Effector memory CD4-positive, alpha-beta T cell (primary cell): ENCODE results near the gene VPS37C.
"Not testable (repeated sequence)": the region's sequence is repeated elsewhere in the genome, so short reads cannot be mapped to it uniquely, and the experiment has no call there.

Experiments
- DNase-seq, 3 donors: peaks; one replicate each; pipeline ENCODE4 v3.0.0-alpha.2; 2020
- H3K27ac ChIP-seq: 2 replicates; pipeline ENCODE4 v1.7.0; 2013; ENCODE audit warnings: mild to moderate bottlenecking, low read length, moderate library complexity; ENCODE audit not compliant: insufficient read depth, poor library complexity, severe bottlenecking
- H3K27me3 ChIP-seq: replicated peaks from 2 replicates; pipeline ENCODE4 v1.7.0; 2013; ENCODE audit warnings: mild to moderate bottlenecking, low read length; ENCODE audit not compliant: insufficient read depth, control insufficient read depth, poor library complexity, severe bottlenecking
- H3K36me3 ChIP-seq: 2 replicates; pipeline ENCODE4 v1.7.0; 2013; ENCODE audit warnings: mild to moderate bottlenecking, low read length, moderate library complexity; ENCODE audit not compliant: control insufficient read depth, insufficient read depth
- H3K4me1 ChIP-seq: 2 replicates; pipeline ENCODE4 v1.7.0; 2013; ENCODE audit warnings: low read length, mild to moderate bottlenecking; ENCODE audit not compliant: control insufficient read depth, insufficient read depth, poor library complexity, severe bottlenecking
- H3K4me3 ChIP-seq: 2 replicates; pipeline ENCODE4 v1.7.0; 2013; ENCODE audit warnings: low read length, low read depth, mild to moderate bottlenecking; ENCODE audit not compliant: insufficient read depth, poor library complexity, severe bottlenecking
- H3K9me3 ChIP-seq: 2 replicates; pipeline ENCODE4 v1.7.0; 2013; ENCODE audit warnings: mild to moderate bottlenecking, low read length, moderate library complexity; ENCODE audit not compliant: control insufficient read depth

The VPS37C gene

DNA sequence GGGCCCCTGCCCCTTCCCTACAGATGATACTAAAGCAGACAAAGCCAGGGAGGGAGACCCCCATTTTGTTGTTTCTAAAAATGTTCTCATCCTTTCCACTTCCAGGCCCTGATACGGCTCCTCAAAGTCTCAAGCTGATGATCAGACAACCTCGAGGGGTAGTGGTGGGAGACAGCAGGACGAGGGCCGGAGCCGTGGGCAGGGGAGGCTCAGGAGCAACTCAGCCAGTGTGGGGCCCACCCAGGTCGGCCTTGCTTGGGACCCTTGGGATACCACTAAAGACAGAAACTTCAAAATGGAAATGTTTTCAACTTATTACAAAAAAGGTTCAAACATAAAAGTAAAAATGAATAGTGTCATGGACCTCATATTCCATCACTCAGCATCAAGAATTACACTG, 15.2 kb upstream of the VPS37C start:
- Histone ChIP-seq H3K4me3 (no peak overlapping the region), H3K4me1 (no peaks in the 10 kb centered on the region), H3K27ac (no peak overlapping the region), H3K9me3 (no peaks in the 10 kb centered on the region), H3K36me3 (no peaks in the 10 kb centered on the region), H3K27me3 (no peaks in the 10 kb centered on the region)
- no peak for DNase-seq

DNA sequence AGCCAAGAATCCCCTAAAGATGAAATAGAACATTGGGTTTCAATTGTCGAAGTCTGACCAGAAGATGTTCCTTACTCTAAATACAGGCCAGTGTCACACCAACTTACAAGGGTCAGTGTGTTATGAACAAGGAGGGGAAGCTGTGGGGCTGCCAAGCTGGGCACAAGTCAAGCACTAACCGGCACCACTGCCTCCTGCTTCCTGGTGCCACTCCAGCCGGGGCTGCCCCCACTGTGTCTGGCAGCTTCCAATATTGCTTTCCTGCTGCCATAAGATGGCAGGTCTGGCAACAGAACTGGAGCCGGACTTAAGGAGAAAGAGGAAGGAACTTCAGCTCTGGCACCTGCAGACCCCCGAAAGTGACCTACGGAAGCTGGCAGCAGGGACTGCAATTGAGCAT, 13.7 kb upstream of the VPS37C start:
- no peaks in the 10 kb centered on the region for H3K27me3 ChIP-seq
- DNase-seq = no peak
- H3K4me1 ChIP-seq = no peaks in the 10 kb centered on the region
- no peaks in the 10 kb centered on the region for H3K36me3 ChIP-seq
- no peak overlapping the region for H3K27ac ChIP-seq
- no peaks in the 10 kb centered on the region for H3K9me3 ChIP-seq
- no peak overlapping the region for H3K4me3 ChIP-seq

DNA sequence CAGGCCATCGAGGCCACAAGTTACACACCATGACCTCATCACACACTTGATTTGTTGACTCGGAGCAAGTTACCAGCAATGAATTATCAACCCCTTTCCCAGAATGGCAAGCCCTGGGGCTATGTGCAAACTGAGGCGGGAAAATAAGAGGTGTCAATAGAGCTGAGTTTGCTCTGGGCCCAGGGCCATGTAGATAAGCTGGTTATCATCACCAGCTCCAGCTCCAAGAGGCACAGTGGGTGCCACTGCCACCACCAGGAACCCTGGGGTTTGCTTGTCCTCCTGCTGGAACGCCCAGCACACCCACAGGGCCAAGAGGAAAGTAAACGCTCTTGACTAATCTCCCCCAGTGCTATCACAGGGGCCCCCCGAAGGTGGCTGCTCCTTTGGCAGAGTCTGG, 13.0 kb upstream of the VPS37C start:
- no peak for DNase-seq
- H3K9me3 ChIP-seq = no peaks in the 10 kb centered on the region
- H3K4me1 ChIP-seq = no peaks in the 10 kb centered on the region
- no peaks in the 10 kb centered on the region for H3K27me3 ChIP-seq
- H3K36me3 ChIP-seq = no peaks in the 10 kb centered on the region
- H3K4me3 ChIP-seq = no peak overlapping the region
- H3K27ac ChIP-seq = no peak overlapping the region

DNA sequence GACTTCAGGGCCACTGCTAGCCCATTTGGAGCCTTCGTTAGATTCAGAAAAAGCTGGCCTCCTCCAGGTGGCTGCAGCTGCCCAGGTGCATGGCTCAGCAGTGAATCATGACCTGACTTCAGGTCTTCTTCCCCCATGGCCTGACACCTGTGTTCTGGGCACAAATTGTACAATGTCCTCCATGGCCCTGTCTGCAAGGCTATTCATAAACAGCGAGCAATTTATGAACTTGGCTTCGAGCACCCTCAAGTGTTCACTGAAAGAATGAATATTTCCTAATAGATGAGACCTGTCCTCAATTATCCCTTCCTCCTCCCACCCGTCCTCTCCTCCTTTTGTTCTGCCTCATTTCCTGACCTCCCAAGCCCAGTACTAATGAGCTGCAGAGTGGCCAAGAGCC, 12.2 kb upstream of the VPS37C start:
- Histone ChIP-seq H3K27ac (no peak overlapping the region), H3K9me3 (no peaks in the 10 kb centered on the region), H3K27me3 (no peaks in the 10 kb centered on the region), H3K4me3 (no peak overlapping the region), H3K36me3 (no peaks in the 10 kb centered on the region), H3K4me1 (no peaks in the 10 kb centered on the region)
- DNase-seq = no peak

DNA sequence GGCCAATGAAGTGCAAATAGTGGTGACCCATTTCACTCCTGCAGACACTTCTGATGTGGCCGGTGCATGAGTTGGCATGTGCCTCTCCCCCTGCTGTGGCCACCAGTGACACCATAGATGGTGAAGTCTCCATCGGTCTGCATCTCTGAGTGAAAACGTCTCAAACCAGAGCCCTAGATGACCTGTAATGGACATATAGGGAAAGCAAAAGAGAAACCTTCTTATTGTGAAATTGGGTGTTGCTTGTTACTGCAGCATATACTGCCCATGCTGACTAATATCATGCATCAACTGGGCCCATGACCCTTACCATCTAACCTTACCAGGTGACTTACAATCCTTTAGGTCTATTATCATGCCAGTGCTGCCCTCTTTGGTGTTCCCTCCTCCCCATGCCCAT, 11.7 kb upstream of the VPS37C start:
- no peak overlapping the region for H3K27ac ChIP-seq
- no peaks in the 10 kb centered on the region for H3K9me3 ChIP-seq
- H3K27me3 ChIP-seq = no peaks in the 10 kb centered on the region
- no peak overlapping the region for H3K4me3 ChIP-seq
- DNase-seq = no peak
- H3K4me1 ChIP-seq = no peaks in the 10 kb centered on the region
- no peaks in the 10 kb centered on the region for H3K36me3 ChIP-seq

DNA sequence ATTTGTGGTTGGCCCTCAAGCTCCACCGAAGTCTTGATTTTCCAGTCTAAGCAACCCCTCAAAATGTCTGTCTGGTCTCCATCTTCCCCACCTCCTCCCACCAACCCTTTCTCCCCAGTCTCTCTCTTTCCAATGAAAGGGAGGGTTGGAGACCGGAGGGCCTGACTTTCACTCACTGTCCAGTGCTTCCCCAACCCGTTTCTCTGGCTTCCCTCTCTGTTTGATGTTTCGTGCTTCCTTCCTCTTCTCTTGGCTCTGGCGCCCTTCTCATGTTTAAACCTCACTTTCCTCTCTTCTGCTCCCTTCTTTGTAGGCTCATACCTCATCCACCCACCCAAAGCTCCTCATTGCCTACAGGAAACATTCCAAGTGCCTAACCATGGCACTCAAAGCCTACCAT, 11.1 kb upstream of the VPS37C start:
- H3K36me3 ChIP-seq = no peaks in the 10 kb centered on the region
- H3K4me3 ChIP-seq = no peak overlapping the region
- no peaks in the 10 kb centered on the region for H3K9me3 ChIP-seq
- H3K27ac ChIP-seq = no peak overlapping the region
- no peaks in the 10 kb centered on the region for H3K27me3 ChIP-seq
- DNase-seq = no peak
- no peaks in the 10 kb centered on the region for H3K4me1 ChIP-seq

DNA sequence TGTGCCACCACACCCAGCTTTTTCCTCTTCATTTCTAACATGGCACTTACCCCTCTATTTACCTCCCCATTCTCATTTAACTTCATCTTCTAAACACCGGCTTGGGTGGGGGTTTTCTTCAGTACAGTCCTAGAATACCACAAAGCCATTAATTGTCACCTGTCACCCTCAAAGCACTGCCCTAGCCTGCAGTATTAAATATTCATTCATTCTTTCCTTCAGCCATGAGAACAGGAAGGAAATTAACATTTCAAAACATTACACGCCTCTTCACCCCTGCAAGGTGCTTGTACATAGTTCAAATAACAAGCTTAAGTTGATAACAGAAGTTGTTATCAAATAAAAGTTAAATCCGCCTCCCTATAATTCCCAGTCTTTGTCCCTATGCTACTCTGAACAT, 10.7 kb upstream of the VPS37C start:
- no peak overlapping the region for H3K27ac ChIP-seq
- no peak overlapping the region for H3K4me3 ChIP-seq
- H3K27me3 ChIP-seq = no peaks in the 10 kb centered on the region
- H3K9me3 ChIP-seq = no peaks in the 10 kb centered on the region
- H3K4me1 ChIP-seq = no peaks in the 10 kb centered on the region
- no peak for DNase-seq
- H3K36me3 ChIP-seq = no peaks in the 10 kb centered on the region

DNA sequence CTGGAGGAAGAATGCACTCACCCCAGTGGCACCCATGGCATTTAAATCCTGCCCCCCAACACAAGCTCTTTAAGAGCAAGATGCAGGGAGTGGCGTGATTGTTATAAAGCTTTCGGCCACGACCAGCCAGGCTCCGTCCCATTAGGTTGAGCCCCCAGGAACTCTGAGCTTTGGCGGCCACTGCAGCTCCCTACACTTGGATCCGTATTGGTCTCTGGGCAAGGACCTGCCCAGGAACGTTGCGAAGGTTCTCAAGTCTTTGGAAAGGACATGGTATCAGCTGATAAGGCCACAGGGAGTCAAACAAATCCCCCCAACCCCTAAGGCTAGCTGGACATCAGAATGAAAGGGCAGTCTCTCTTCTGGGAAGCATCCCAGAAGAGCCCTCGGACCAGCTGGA, 9.3 kb upstream of the VPS37C start:
- H3K36me3 ChIP-seq = no peaks in the 10 kb centered on the region
- no peak for DNase-seq
- H3K27me3 ChIP-seq = no peaks in the 10 kb centered on the region
- H3K27ac ChIP-seq = no peak overlapping the region
- H3K4me1 ChIP-seq = no peaks in the 10 kb centered on the region
- no peak overlapping the region for H3K4me3 ChIP-seq
- no peaks in the 10 kb centered on the region for H3K9me3 ChIP-seq

DNA sequence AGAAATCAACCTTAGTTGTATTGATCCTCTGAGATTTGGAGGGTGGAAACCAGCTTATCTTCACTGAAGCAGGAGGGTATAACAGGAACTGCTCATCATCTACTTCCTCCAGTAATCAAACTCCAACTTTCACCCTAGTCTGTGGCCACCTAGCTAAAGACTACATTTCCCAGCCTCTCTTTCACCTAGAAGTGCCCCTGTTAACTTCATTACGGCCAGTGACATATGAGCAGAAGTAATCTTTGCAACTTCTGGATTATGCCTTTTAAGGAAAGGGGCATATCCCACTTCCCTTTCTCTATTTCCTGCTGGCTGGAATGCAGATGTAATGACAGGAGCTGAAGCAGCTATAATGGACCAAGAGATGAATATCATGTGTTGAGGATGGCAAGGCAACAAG, 7.6 kb upstream of the VPS37C start:
- Histone ChIP-seq H3K4me1 (no peaks in the 10 kb centered on the region), H3K27me3 (no peaks in the 10 kb centered on the region), H3K9me3 (no peaks in the 10 kb centered on the region), H3K36me3 (no peaks in the 10 kb centered on the region), H3K4me3 (no peak overlapping the region), H3K27ac (no peak overlapping the region)
- no peak for DNase-seq

DNA sequence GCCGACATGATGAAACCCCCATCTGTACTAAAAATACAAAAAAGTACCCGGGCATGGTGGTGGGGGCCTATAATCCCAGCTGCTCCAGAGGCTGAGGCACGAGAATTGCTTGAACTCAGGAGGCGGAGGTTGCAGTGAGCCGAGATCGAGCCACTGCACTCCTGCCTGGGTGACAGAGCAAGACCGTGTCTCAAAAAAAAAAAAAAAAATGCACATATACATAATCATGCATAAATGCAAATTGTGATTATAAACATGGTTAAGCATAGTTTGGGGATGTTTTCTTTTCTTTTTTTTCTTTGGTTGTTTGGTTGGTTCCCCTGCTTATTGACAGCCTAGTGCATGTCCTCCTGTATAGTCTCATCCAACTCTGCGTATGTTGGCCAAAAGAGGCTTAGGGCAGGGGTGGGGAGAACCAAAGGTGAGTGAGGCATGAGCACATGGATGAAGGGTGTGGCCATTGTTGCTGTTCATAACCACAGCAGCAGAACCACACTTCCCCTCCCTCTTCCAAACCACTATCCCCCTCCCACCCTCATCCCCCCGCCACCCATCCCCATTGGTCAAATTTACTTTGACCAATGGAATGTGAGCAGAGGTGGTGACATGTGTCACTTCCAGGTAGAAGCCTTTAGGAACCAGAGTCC, 6.9 kb upstream of the VPS37C start:
- Histone ChIP-seq H3K4me3 (no peak overlapping the region), H3K9me3 (no peaks in the 10 kb centered on the region), H3K27me3 (no peaks in the 10 kb centered on the region), H3K4me1 (no peaks in the 10 kb centered on the region), H3K27ac (no peak overlapping the region), H3K36me3 (no peaks in the 10 kb centered on the region)
- no peak for DNase-seq

DNA sequence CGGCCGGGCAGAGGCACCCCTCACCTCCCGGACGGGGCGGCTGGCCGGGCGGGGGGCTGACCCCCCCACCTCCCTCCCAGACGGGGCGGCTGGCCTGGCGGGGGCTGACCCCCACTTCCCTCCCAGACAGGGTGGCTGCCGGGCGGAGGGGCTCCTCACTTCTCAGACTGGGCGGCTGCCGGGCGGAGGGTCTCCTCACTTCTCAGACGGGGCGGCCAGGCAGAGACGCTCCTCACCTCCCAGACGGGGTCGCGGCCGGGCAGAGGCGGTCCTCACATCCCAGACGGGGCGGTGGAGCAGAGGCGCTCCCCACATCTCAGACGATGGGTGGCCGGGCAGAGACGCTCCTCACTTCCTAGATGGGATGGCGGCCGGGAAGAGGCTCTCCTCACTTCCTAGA, 5.1 kb upstream of the VPS37C start:
- not testable (repeated sequence) for H3K27ac ChIP-seq, DNase-seq, H3K9me3 ChIP-seq, H3K4me1 ChIP-seq, H3K27me3 ChIP-seq, H3K36me3 ChIP-seq, H3K4me3 ChIP-seq
